Fibroblast of lung (primary cell): Measurements from ENCODE around the gene KPNA6. TPM values are rescaled to one million over a fixed set of nuclear protein-coding genes. Genes with fewer than 3 reads are reported as not detected.
A peak's percentile ranks its signal among the peaks of the same experiment; 100 is the strongest.

Experiments
- DNase-seq, 2 donors: peaks; one replicate each; pipeline versions ENCODE4 v3.0.0 to v3.0.0-alpha.2; 2010; ENCODE audit warnings: low read depth in 2 of 2
- H2AFZ ChIP-seq: 2 replicates; pipeline ENCODE4 v1.5.1; 2012; ENCODE audit warnings: low read length, control low read depth, inconsistent platforms
- H3K27ac ChIP-seq: 2 replicates; pipeline ENCODE4 v1.5.1; 2011; ENCODE audit warnings: low read length, control low read depth; ENCODE audit not compliant: insufficient read depth
- H3K27me3 ChIP-seq: 2 replicates; pipeline ENCODE4 v1.5.1; 2011; ENCODE audit warnings: mild to moderate bottlenecking, low read length; ENCODE audit not compliant: control insufficient read depth, insufficient read depth
- H3K36me3 ChIP-seq: 2 replicates; pipeline ENCODE4 v1.5.1; 2011; ENCODE audit warnings: low read length; ENCODE audit not compliant: control insufficient read depth, insufficient read depth
- H3K4me1 ChIP-seq: 2 replicates; pipeline ENCODE4 v1.5.1; 2011; ENCODE audit warnings: low read length; ENCODE audit not compliant: control insufficient read depth, insufficient read depth; ENCODE audit errors: extremely low read depth
- H3K4me2 ChIP-seq: 2 replicates; pipeline ENCODE4 v1.5.1; 2011; ENCODE audit warnings: low read length, control low read depth; ENCODE audit not compliant: insufficient read depth; ENCODE audit errors: extremely low read depth
- H3K4me3 ChIP-seq, 4 experiments: fragments of 200-600 bp in 1 of 4; sonication (generic) in 1 of 4; replicated peaks in 1 of 4; 2 replicates each; pipeline ENCODE4 v1.5.1; 2011 to 2016; ENCODE audit warnings: low read length in 4 of 4, low read depth in 3 of 4, mild to moderate bottlenecking in 3 of 4, control low read depth in 2 of 4, inconsistent platforms in 1 of 4, mixed read lengths in 1 of 4; ENCODE audit not compliant: insufficient read depth in 1 of 4; ENCODE audit errors: control extremely low read depth in 1 of 4
- H3K79me2 ChIP-seq: 2 replicates; pipeline ENCODE4 v1.5.1; 2012; ENCODE audit warnings: mild to moderate bottlenecking, low read length, inconsistent platforms; ENCODE audit not compliant: control insufficient read depth, insufficient read depth
- H3K9ac ChIP-seq: 2 replicates; pipeline ENCODE4 v1.5.1; 2011; ENCODE audit warnings: mild to moderate bottlenecking, low read length, control low read depth; ENCODE audit not compliant: insufficient read depth
- H3K9me3 ChIP-seq: 2 replicates; pipeline ENCODE4 v1.5.1; 2012; ENCODE audit warnings: low read depth, low read length; ENCODE audit not compliant: control insufficient read depth, insufficient read depth
- H4K20me1 ChIP-seq: 2 replicates; pipeline ENCODE4 v1.5.1; 2011; ENCODE audit warnings: low read length; ENCODE audit not compliant: control insufficient read depth, insufficient read depth; ENCODE audit errors: extremely low read depth
- CTCF ChIP-seq, 2 donors: IDR thresholded peaks in 1 of 2; conservative IDR thresholded peaks in 1 of 2; 1 replicate in 1 of 2; 2 replicates in 1 of 2; pipeline ENCODE4 v1.5.1; 2011 to 2012; ENCODE audit warnings: low read length in 2 of 2, control low read depth in 1 of 2, inconsistent platforms in 1 of 2, low read depth in 1 of 2, mild to moderate bottlenecking in 1 of 2
- EZH2 ChIP-seq: IDR thresholded peaks from 2 replicates; pipeline ENCODE4 v1.5.1; 2012; ENCODE audit warnings: low read length, control low read depth, mild to moderate bottlenecking; ENCODE audit errors: missing control alignments
- polyA plus RNA-seq, 2 donors: library from polyadenylated mRNA; depleted of rRNA in 1 of 2; stranded (reverse) in 1 of 2; unstranded in 1 of 2; fragments of >200 nt; gene quantifications; 2 replicates each; pipeline ENCODE4 v1.2.1, GENCODE V29; 2011 to 2012; ENCODE audit warnings: missing spikeins in 1 of 2
- total RNA-seq: library from RNA; depleted of rRNA; stranded (reverse); fragments of >200 nt; gene quantifications from 2 replicates; pipeline ENCODE4 v1.2.1, GENCODE V29; 2014

Gene KPNA6
- total and polyA plus RNA-seq, 2 donors (not counting 1 experiment from before 2014, with no cell fraction given) = 40.1 to 48.5 TPM

GRCh38 chr1:32181065-32181464, 73.2 kb downstream of the KPNA6 start:
- H4K20me1 ChIP-seq = peaks cover 3% of the 10 kb centered on the region
- no peak for TF ChIP-seq EZH2
- TF ChIP-seq CTCF (conservative IDR thresholded peaks at IDR 0.05 in 1 of 2, IDR thresholded peaks at IDR 0.05 in 1 of 2; ENCODE audit: low read depth in 1 of 2, low read length in 2 of 2) = no peak
- H3K4me2 ChIP-seq = peak overlapping the region; percentile 99
- H3K27ac ChIP-seq = peak overlapping the region; percentile 96
- H2AFZ ChIP-seq = no peak overlapping the region
- H3K9ac ChIP-seq = peak overlapping the region; percentile 36
- H3K4me3 ChIP-seq = peak overlapping the region; percentile 42 to 86 (median 70)
- no peak for DNase-seq
- H3K9me3 ChIP-seq = no peaks in the 10 kb centered on the region
- no peaks in the 10 kb centered on the region for H3K27me3 ChIP-seq
- H3K79me2 ChIP-seq = peaks cover 52% of the 10 kb centered on the region
- H3K4me1 ChIP-seq = peaks cover 11% of the 10 kb centered on the region
- H3K36me3 ChIP-seq = peaks cover 15% of the 10 kb centered on the region

GRCh38 chr1:32181563-32181962, 73.7 kb downstream of the KPNA6 start:
- peak overlapping the region; percentile 99 for H3K4me2 ChIP-seq
- H4K20me1 ChIP-seq = peaks cover 3% of the 10 kb centered on the region
- peaks cover 11% of the 10 kb centered on the region for H3K4me1 ChIP-seq
- no peaks in the 10 kb centered on the region for H3K27me3 ChIP-seq
- no peak overlapping the region for H2AFZ ChIP-seq
- H3K9ac ChIP-seq = peak overlapping the region; percentile 36
- TF ChIP-seq CTCF (conservative IDR thresholded peaks at IDR 0.05 in 1 of 2, IDR thresholded peaks at IDR 0.05 in 1 of 2; ENCODE audit: low read depth in 1 of 2, low read length in 2 of 2) = no peak
- no peak for TF ChIP-seq EZH2
- peak overlapping the region; percentile 42 to 86 (median 70) for H3K4me3 ChIP-seq
- DNase-seq = no peak
- peaks cover 19% of the 10 kb centered on the region for H3K36me3 ChIP-seq
- peak overlapping the region; percentile 96 for H3K27ac ChIP-seq
- H3K9me3 ChIP-seq = no peaks in the 10 kb centered on the region
- peaks cover 57% of the 10 kb centered on the region for H3K79me2 ChIP-seq

GRCh38 chr1:32182060-32182459, 74.2 kb downstream of the KPNA6 start:
- Histone ChIP-seq H3K4me3 (peak overlapping the region in 3 of 4 experiments; percentile 30 to 86 (median 71)), H3K4me1 (peaks cover 11% of the 10 kb centered on the region), H3K36me3 (peaks cover 21% of the 10 kb centered on the region), H3K9me3 (no peaks in the 10 kb centered on the region), H3K4me2 (peak overlapping the region; percentile 99), H2AFZ (no peak overlapping the region), H3K79me2 (peaks cover 62% of the 10 kb centered on the region), H3K27me3 (no peaks in the 10 kb centered on the region), H4K20me1 (peaks cover 3% of the 10 kb centered on the region), H3K9ac (no peak overlapping the region), H3K27ac (no peak overlapping the region)
- TF ChIP-seq EZH2 (no peak), CTCF (conservative IDR thresholded peaks at IDR 0.05 in 1 of 2, IDR thresholded peaks at IDR 0.05 in 1 of 2; ENCODE audit: low read depth in 1 of 2, low read length in 2 of 2) (no peak)
- peak in 1 of 2 donors; percentile 33 for DNase-seq
